ENCODE measurements around the gene FUNDC1.
"Not testable (repeated sequence)": the region's sequence is repeated elsewhere in the genome, so short reads cannot be mapped to it uniquely, and the experiment has no call there.

The FUNDC1 gene

GRCh38 chrX:44542567-44543325 is at the start of gene FUNDC1:
TSS of gene FUNDC1 (minus strand) at chrX:44542859. CDS start at chrX:44542832, 27 bp downstream.
- peaks cover 8% of the 10 kb centered on the region for H3K9me3 ChIP-seq (ENCODE audit: control insufficient read depth, low read depth, low read length)

GRCh38 chrX:44585866-44586265 is 43.2 kb upstream of the FUNDC1 start:
- Histone ChIP-seq H3K36me3 (ENCODE audit: control insufficient read depth, low read depth, low read length) (no peaks in the 10 kb centered on the region), H3K9ac (ENCODE audit: low read length) (no peak overlapping the region), H3K9me3 (ENCODE audit: control insufficient read depth, low read depth, low read length) (peaks cover 7% of the 10 kb centered on the region), H3K27ac (ENCODE audit: low read length) (no peak overlapping the region), H3K4me1 (ENCODE audit: control insufficient read depth, low read depth, low read length) (no peaks in the 10 kb centered on the region), H3K27me3 (ENCODE audit: control insufficient read depth, insufficient read depth, low read length) (no peaks in the 10 kb centered on the region), H3K4me3 (ENCODE audit: low read length) (no peak overlapping the region)

More at GRCh38 chrX:44542567-44543325, at the start of gene FUNDC1:
- peak within 1 kb of the TSS; percentile 68 for H3K9ac ChIP-seq (ENCODE audit: low read length)
- H3K27ac ChIP-seq (ENCODE audit: low read length): no peak within 1 kb of the TSS
- H3K4me3 ChIP-seq (ENCODE audit: low read length): peak within 1 kb of the TSS; percentile 69
- peaks cover 3% of the 10 kb centered on the region for H3K36me3 ChIP-seq (ENCODE audit: control insufficient read depth, low read depth, low read length)
- H3K4me1 ChIP-seq (ENCODE audit: control insufficient read depth, low read depth, low read length): peaks cover 5% of the 10 kb centered on the region
- no peaks in the 10 kb centered on the region for H3K27me3 ChIP-seq (ENCODE audit: control insufficient read depth, insufficient read depth, low read length)

- no peak overlapping the region for H3K27ac ChIP-seq (ENCODE audit: low read length)
- peaks cover 2% of the 10 kb centered on the region for H3K9me3 ChIP-seq (ENCODE audit: control insufficient read depth, low read depth, low read length)
Measured at GRCh38 chrX:44580466-44580865, 37.8 kb upstream of the FUNDC1 start.

GRCh38 chrX:44572340-44572938 is 29.8 kb upstream of the FUNDC1 start:
- Histone ChIP-seq H3K36me3 (ENCODE audit: control insufficient read depth, low read depth, low read length) (no peaks in the 10 kb centered on the region), H3K4me1 (ENCODE audit: control insufficient read depth, low read depth, low read length) (no peaks in the 10 kb centered on the region), H3K4me3 (ENCODE audit: low read length) (no peak overlapping the region), H3K27me3 (ENCODE audit: control insufficient read depth, insufficient read depth, low read length) (no peaks in the 10 kb centered on the region), H3K9me3 (ENCODE audit: control insufficient read depth, low read depth, low read length) (peaks cover 9% of the 10 kb centered on the region), H3K9ac (ENCODE audit: low read length) (no peak overlapping the region), H3K27ac (ENCODE audit: low read length) (no peak overlapping the region)

More at GRCh38 chrX:44580466-44580865, 37.8 kb upstream of the FUNDC1 start:
- Histone ChIP-seq H3K4me3 (ENCODE audit: low read length) (no peak overlapping the region), H3K4me1 (ENCODE audit: control insufficient read depth, low read depth, low read length) (no peaks in the 10 kb centered on the region), H3K27me3 (ENCODE audit: control insufficient read depth, insufficient read depth, low read length) (no peaks in the 10 kb centered on the region), H3K9ac (ENCODE audit: low read length) (no peak overlapping the region), H3K36me3 (ENCODE audit: control insufficient read depth, low read depth, low read length) (no peaks in the 10 kb centered on the region)

GRCh38 chrX:44570522-44570921 is 27.9 kb upstream of the FUNDC1 start:
- no peaks in the 10 kb centered on the region for H3K27me3 ChIP-seq (ENCODE audit: control insufficient read depth, insufficient read depth, low read length)
- H3K36me3 ChIP-seq (ENCODE audit: control insufficient read depth, low read depth, low read length): no peaks in the 10 kb centered on the region
- no peak overlapping the region for H3K9ac ChIP-seq (ENCODE audit: low read length)
- H3K4me3 ChIP-seq (ENCODE audit: low read length): no peak overlapping the region
- no peaks in the 10 kb centered on the region for H3K4me1 ChIP-seq (ENCODE audit: control insufficient read depth, low read depth, low read length)
- H3K9me3 ChIP-seq (ENCODE audit: control insufficient read depth, low read depth, low read length): peaks cover 9% of the 10 kb centered on the region
- no peak overlapping the region for H3K27ac ChIP-seq (ENCODE audit: low read length)

GRCh38 chrX:44569122-44569521 is 26.5 kb upstream of the FUNDC1 start:
- H3K36me3 ChIP-seq (ENCODE audit: control insufficient read depth, low read depth, low read length): no peaks in the 10 kb centered on the region
- H3K9ac ChIP-seq (ENCODE audit: low read length): no peak overlapping the region
- peaks cover 9% of the 10 kb centered on the region for H3K9me3 ChIP-seq (ENCODE audit: control insufficient read depth, low read depth, low read length)
- no peak overlapping the region for H3K27ac ChIP-seq (ENCODE audit: low read length)
- no peaks in the 10 kb centered on the region for H3K4me1 ChIP-seq (ENCODE audit: control insufficient read depth, low read depth, low read length)
- H3K4me3 ChIP-seq (ENCODE audit: low read length): no peak overlapping the region
- H3K27me3 ChIP-seq (ENCODE audit: control insufficient read depth, insufficient read depth, low read length): no peaks in the 10 kb centered on the region

GRCh38 chrX:44568196-44568595 is 25.5 kb upstream of the FUNDC1 start:
- no peaks in the 10 kb centered on the region for H3K36me3 ChIP-seq (ENCODE audit: control insufficient read depth, low read depth, low read length)
- H3K4me1 ChIP-seq (ENCODE audit: control insufficient read depth, low read depth, low read length): no peaks in the 10 kb centered on the region
- no peak overlapping the region for H3K27ac ChIP-seq (ENCODE audit: low read length)
- no peak overlapping the region for H3K4me3 ChIP-seq (ENCODE audit: low read length)
- H3K27me3 ChIP-seq (ENCODE audit: control insufficient read depth, insufficient read depth, low read length): no peaks in the 10 kb centered on the region
- H3K9me3 ChIP-seq (ENCODE audit: control insufficient read depth, low read depth, low read length): peaks cover 9% of the 10 kb centered on the region
- H3K9ac ChIP-seq (ENCODE audit: low read length): no peak overlapping the region

GRCh38 chrX:44561896-44562295 is 19.2 kb upstream of the FUNDC1 start:
- H3K36me3 ChIP-seq (ENCODE audit: control insufficient read depth, low read depth, low read length); H3K4me3 ChIP-seq (ENCODE audit: low read length); H3K9ac ChIP-seq (ENCODE audit: low read length); H3K27ac ChIP-seq (ENCODE audit: low read length); H3K9me3 ChIP-seq (ENCODE audit: control insufficient read depth, low read depth, low read length); H3K27me3 ChIP-seq (ENCODE audit: control insufficient read depth, insufficient read depth, low read length); H3K4me1 ChIP-seq (ENCODE audit: control insufficient read depth, low read depth, low read length): not testable (repeated sequence)

- H3K9me3 ChIP-seq (ENCODE audit: control insufficient read depth, low read depth, low read length): peaks cover 11% of the 10 kb centered on the region
- no peaks in the 10 kb centered on the region for H3K36me3 ChIP-seq (ENCODE audit: control insufficient read depth, low read depth, low read length)
- H3K4me3 ChIP-seq (ENCODE audit: low read length): no peak overlapping the region
- no peaks in the 10 kb centered on the region for H3K4me1 ChIP-seq (ENCODE audit: control insufficient read depth, low read depth, low read length)
- no peaks in the 10 kb centered on the region for H3K27me3 ChIP-seq (ENCODE audit: control insufficient read depth, insufficient read depth, low read length)
- no peak overlapping the region for H3K9ac ChIP-seq (ENCODE audit: low read length)
- H3K27ac ChIP-seq (ENCODE audit: low read length): no peak overlapping the region
Measured at GRCh38 chrX:44550563-44550962, 7.9 kb upstream of the FUNDC1 start.

GRCh38 chrX:44545454-44545853 is 2.8 kb upstream of the FUNDC1 start:
- H3K9ac ChIP-seq (ENCODE audit: low read length); H3K4me3 ChIP-seq (ENCODE audit: low read length); H3K27me3 ChIP-seq (ENCODE audit: control insufficient read depth, insufficient read depth, low read length); H3K27ac ChIP-seq (ENCODE audit: low read length); H3K4me1 ChIP-seq (ENCODE audit: control insufficient read depth, low read depth, low read length); H3K36me3 ChIP-seq (ENCODE audit: control insufficient read depth, low read depth, low read length); H3K9me3 ChIP-seq (ENCODE audit: control insufficient read depth, low read depth, low read length): not testable (repeated sequence)

- Histone ChIP-seq H3K9me3 (ENCODE audit: control insufficient read depth, low read depth, low read length) (peaks cover 12% of the 10 kb centered on the region), H3K9ac (ENCODE audit: low read length) (no peak overlapping the region), H3K4me1 (ENCODE audit: control insufficient read depth, low read depth, low read length) (peaks cover 5% of the 10 kb centered on the region), H3K27ac (ENCODE audit: low read length) (no peak overlapping the region), H3K36me3 (ENCODE audit: control insufficient read depth, low read depth, low read length) (no peaks in the 10 kb centered on the region), H3K4me3 (ENCODE audit: low read length) (no peak overlapping the region), H3K27me3 (ENCODE audit: control insufficient read depth, insufficient read depth, low read length) (no peaks in the 10 kb centered on the region)
Measured at GRCh38 chrX:44544036-44544435, 1.4 kb upstream of the FUNDC1 start.

GRCh38 chrX:44536198-44536597 is 6.5 kb downstream of the FUNDC1 start:
- Histone ChIP-seq H3K36me3 (ENCODE audit: control insufficient read depth, low read depth, low read length) (peaks cover 14% of the 10 kb centered on the region), H3K27ac (ENCODE audit: low read length) (no peak overlapping the region), H3K9me3 (ENCODE audit: control insufficient read depth, low read depth, low read length) (peaks cover 9% of the 10 kb centered on the region), H3K4me3 (ENCODE audit: low read length) (no peak overlapping the region), H3K27me3 (ENCODE audit: control insufficient read depth, insufficient read depth, low read length) (no peaks in the 10 kb centered on the region), H3K9ac (ENCODE audit: low read length) (no peak overlapping the region), H3K4me1 (ENCODE audit: control insufficient read depth, low read depth, low read length) (no peaks in the 10 kb centered on the region)
